C4-2B (cell line): ENCODE measurements around the gene OTUD1.

Experiments used
- H3K27ac ChIP-seq: fragments of 450-650 bp; 2 replicates; pipeline ENCODE4 v1.5.1; 2017
- CTCF ChIP-seq: fragments of 450-650 bp; conservative IDR thresholded peaks from 2 replicates; pipeline ENCODE4 v1.5.1; 2017; ENCODE audit warnings: mild to moderate bottlenecking
- ZFX ChIP-seq: fragments of 450-650 bp; IDR thresholded peaks from 2 replicates; pipeline ENCODE4 v1.6.1; 2017

OTUD1 gene

GRCh38 chr10:23439452-23439960 is 631 bp downstream of the OTUD1 start:
- H3K27ac ChIP-seq, result peak overlapping the region; percentile 58
- TF ChIP-seq ZFX (peak; percentile 84), CTCF (no peak)

- TF ChIP-seq ZFX, result peak; percentile 61; the same call in 1 of the 2 replicates
- no peak for TF ChIP-seq CTCF
- H3K27ac ChIP-seq, result peak overlapping the region; percentile 58
These were observed 1.4 kb downstream of the OTUD1 start for GRCh38 chr10:23439961-23440889.

- no peak for TF ChIP-seq CTCF
- no peak overlapping the region for H3K27ac ChIP-seq
These were observed 2.4 kb downstream of the OTUD1 start for GRCh38 chr10:23441251-23441650.

GRCh38 chr10:23442936-23443335 is 4.1 kb downstream of the OTUD1 start:
- TF ChIP-seq CTCF, result no peak
- TF ChIP-seq ZFX, result no peak
- H3K27ac ChIP-seq, result no peak overlapping the region

GRCh38 chr10:23445591-23445990 is 6.7 kb downstream of the OTUD1 start:
- TF ChIP-seq ZFX, result no peak
- TF ChIP-seq CTCF, result no peak
- no peak overlapping the region for H3K27ac ChIP-seq

GRCh38 chr10:23448323-23448722 is 9.4 kb downstream of the OTUD1 start:
- TF ChIP-seq ZFX, result no peak
- no peak for TF ChIP-seq CTCF
- H3K27ac ChIP-seq, result no peak overlapping the region

GRCh38 chr10:23448802-23449570 is 10.1 kb downstream of the OTUD1 start:
- no peak overlapping the region for H3K27ac ChIP-seq
- TF ChIP-seq CTCF (no peak), ZFX (no peak)
